ENCODE data around the gene RTL10.

GRCh38 chr22:19884161-19884953, 29.7 kb upstream of the RTL10 start:
- no peak for TF ChIP-seq CTCF (IDR thresholded peaks at IDR 0.05)
- TF ChIP-seq POLR2A (IDR thresholded peaks at IDR 0.05), result no peak
